ENCODE data around the gene CAPN7.

The CAPN7 gene

GRCh38 chr3:15220056-15220455, 14.0 kb downstream of the CAPN7 start:
- peaks cover 8% of the 10 kb centered on the region for H3K36me3 ChIP-seq (ENCODE audit: insufficient read depth, low read length)

DNA sequence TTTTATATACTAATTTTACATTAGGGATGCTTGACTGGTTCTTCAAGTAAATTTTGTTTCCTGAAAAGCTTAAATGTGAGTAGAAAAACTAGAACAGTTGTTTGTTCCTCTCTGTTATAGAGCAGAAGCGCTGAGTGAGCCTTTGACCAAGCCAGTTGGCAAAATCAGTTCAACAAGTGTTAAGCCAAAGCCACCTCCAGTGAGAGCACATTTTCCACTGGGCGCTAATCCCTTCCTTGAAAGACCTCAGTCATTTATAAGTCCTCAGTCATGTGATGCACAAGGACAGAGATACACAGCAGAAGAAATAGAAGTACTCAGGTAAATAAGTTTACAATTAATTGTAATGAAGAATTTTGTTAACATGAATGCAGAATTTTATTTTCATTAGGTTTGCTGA, 14.6 kb downstream of the CAPN7 start:
- Histone ChIP-seq H3K36me3 (ENCODE audit: insufficient read depth, low read length) (peaks cover 8% of the 10 kb centered on the region), H3K27ac (no peak overlapping the region), H3K9me3 (ENCODE audit: low read depth, low read length) (no peaks in the 10 kb centered on the region), H3K4me3 (no peak overlapping the region), H3K9ac (ENCODE audit: insufficient read length) (no peak overlapping the region)
- no peak for DNase-seq (ENCODE audit: low read depth, low spot score)
- no peak for TF ChIP-seq FOXP2 (optimal IDR thresholded peaks at IDR 0.05; ENCODE audit: control extremely low read depth, extremely low read length, insufficient read depth)
- no peak for TF ChIP-seq POLR2AphosphoS5 (IDR thresholded peaks at IDR 0.05; ENCODE audit: borderline replicate concordance, low read depth, low read length)
- TF ChIP-seq EZH2 (IDR thresholded peaks at IDR 0.05) = no peak

More at GRCh38 chr3:15220056-15220455, 14.0 kb downstream of the CAPN7 start:
- Histone ChIP-seq H3K9ac (ENCODE audit: insufficient read length) (no peak overlapping the region), H3K9me3 (ENCODE audit: low read depth, low read length) (no peaks in the 10 kb centered on the region), H3K4me3 (no peak overlapping the region), H3K27ac (no peak overlapping the region)
- TF ChIP-seq FOXP2 (optimal IDR thresholded peaks at IDR 0.05; ENCODE audit: control extremely low read depth, extremely low read length, insufficient read depth) (no peak), POLR2AphosphoS5 (IDR thresholded peaks at IDR 0.05; ENCODE audit: borderline replicate concordance, low read depth, low read length) (no peak), EZH2 (IDR thresholded peaks at IDR 0.05) (no peak)
- DNase-seq (ENCODE audit: low read depth, low spot score) = no peak

GRCh38 chr3:15221574-15222217, 15.7 kb downstream of the CAPN7 start:
- Histone ChIP-seq H3K4me3 (no peak overlapping the region), H3K27ac (no peak overlapping the region), H3K36me3 (ENCODE audit: insufficient read depth, low read length) (peaks cover 8% of the 10 kb centered on the region), H3K9me3 (ENCODE audit: low read depth, low read length) (no peaks in the 10 kb centered on the region), H3K9ac (ENCODE audit: insufficient read length) (no peak overlapping the region)
- no peak for TF ChIP-seq FOXP2 (optimal IDR thresholded peaks at IDR 0.05; ENCODE audit: control extremely low read depth, extremely low read length, insufficient read depth)
- no peak for TF ChIP-seq EZH2 (IDR thresholded peaks at IDR 0.05)
- no peak for TF ChIP-seq POLR2AphosphoS5 (IDR thresholded peaks at IDR 0.05; ENCODE audit: borderline replicate concordance, low read depth, low read length)
- DNase-seq (ENCODE audit: low read depth, low spot score) = no peak

DNA sequence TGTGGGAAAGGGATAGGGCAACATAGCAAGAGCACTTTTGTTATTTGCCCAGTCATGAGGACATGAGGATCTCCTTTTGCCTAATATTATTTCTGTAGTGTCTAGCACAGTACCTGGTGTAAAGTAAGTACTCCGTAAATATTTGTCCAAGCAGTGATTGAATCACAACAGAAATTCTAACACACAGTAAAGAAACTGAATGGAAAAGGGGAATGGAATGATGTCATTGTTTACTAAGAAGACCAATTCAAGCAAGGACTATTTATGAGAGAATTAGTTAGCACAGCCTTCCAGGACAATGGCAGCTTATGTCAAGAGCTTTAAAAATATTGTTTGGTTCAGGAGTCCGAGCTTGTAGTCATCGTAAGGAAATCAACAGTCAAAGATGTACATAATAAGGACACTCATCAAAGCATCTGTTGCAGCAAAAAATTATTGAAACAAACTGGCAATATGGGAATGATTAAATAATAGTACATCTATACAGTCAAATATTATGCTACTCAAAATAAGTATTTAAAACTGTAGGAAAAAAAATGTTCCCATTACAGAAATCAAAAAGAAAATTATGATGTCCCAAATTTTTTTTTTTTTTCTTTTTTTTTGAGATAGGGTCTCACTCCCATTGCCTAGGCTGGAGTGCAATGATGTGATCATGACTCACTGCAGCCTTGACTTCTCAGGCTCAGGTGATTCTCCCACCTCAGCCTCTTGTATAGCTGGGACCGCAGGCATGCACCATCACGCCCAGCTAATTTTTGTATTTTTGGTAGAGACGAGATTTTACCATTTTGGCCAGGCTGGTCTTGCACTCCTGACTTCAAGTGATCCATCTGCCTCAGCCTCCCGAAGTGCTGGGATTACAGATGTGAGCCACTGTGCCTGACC, 17.9 kb downstream of the CAPN7 start:
- Histone ChIP-seq H3K9ac (ENCODE audit: insufficient read length) (no peak overlapping the region), H3K27ac (no peak overlapping the region), H3K36me3 (ENCODE audit: insufficient read depth, low read length) (peaks cover 4% of the 10 kb centered on the region), H3K4me3 (no peak overlapping the region), H3K9me3 (ENCODE audit: low read depth, low read length) (no peaks in the 10 kb centered on the region)
- TF ChIP-seq FOXP2 (optimal IDR thresholded peaks at IDR 0.05; ENCODE audit: control extremely low read depth, extremely low read length, insufficient read depth) (no peak), EZH2 (IDR thresholded peaks at IDR 0.05) (no peak), POLR2AphosphoS5 (IDR thresholded peaks at IDR 0.05; ENCODE audit: borderline replicate concordance, low read depth, low read length) (no peak)
- no peak for DNase-seq (ENCODE audit: low read depth, low spot score)

- H3K9me3 ChIP-seq (ENCODE audit: low read depth, low read length) = no peaks in the 10 kb centered on the region
- no peak overlapping the region for H3K27ac ChIP-seq
- no peak overlapping the region for H3K4me3 ChIP-seq
- DNase-seq (ENCODE audit: low read depth, low spot score) = no peak
- no peak overlapping the region for H3K9ac ChIP-seq (ENCODE audit: insufficient read length)
- TF ChIP-seq POLR2AphosphoS5 (IDR thresholded peaks at IDR 0.05; ENCODE audit: borderline replicate concordance, low read depth, low read length) (no peak), EZH2 (IDR thresholded peaks at IDR 0.05) (no peak), FOXP2 (optimal IDR thresholded peaks at IDR 0.05; ENCODE audit: control extremely low read depth, extremely low read length, insufficient read depth) (no peak)
- peaks cover 7% of the 10 kb centered on the region; the same call in 1 of the 2 replicates for H3K36me3 ChIP-seq (ENCODE audit: insufficient read depth, low read length)
Observed at GRCh38 chr3:15228147-15228546, 22.1 kb downstream of the CAPN7 start.

DNA sequence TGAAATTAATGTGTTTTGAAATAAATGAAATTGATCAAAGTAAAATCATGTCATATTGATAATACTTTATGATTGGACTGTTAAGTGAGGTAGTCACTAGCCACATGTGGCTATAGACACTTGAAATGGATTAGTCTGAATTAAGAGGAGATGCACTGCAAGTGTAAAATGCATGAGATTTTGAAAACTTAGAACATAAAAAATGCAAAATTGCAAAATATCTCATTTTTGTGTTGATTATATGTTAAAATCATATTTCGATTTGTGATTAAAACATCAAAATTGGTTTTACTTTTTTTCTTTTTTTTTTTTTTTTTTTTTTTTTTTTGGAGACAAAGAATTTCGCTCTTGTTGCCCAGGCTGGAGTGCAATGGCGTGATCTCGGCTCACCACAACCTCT, 23.2 kb downstream of the CAPN7 start:
- peaks cover 7% of the 10 kb centered on the region for H3K36me3 ChIP-seq (ENCODE audit: insufficient read depth, low read length)

GRCh38 chr3:15241341-15241740, 35.3 kb downstream of the CAPN7 start:
- H3K9ac ChIP-seq (ENCODE audit: insufficient read length) = no peak overlapping the region
- H3K27ac ChIP-seq = no peak overlapping the region
- no peak for DNase-seq (ENCODE audit: low read depth, low spot score)
- H3K36me3 ChIP-seq (ENCODE audit: insufficient read depth, low read length) = no peaks in the 10 kb centered on the region; the same call in 1 of the 2 replicates
- TF ChIP-seq EZH2 (IDR thresholded peaks at IDR 0.05) = no peak
- no peak for TF ChIP-seq POLR2AphosphoS5 (IDR thresholded peaks at IDR 0.05; ENCODE audit: borderline replicate concordance, low read depth, low read length)
- no peak for TF ChIP-seq FOXP2 (optimal IDR thresholded peaks at IDR 0.05; ENCODE audit: control extremely low read depth, extremely low read length, insufficient read depth)
- H3K4me3 ChIP-seq = no peak overlapping the region
- H3K9me3 ChIP-seq (ENCODE audit: low read depth, low read length) = no peaks in the 10 kb centered on the region

More for the DNA sequence above, 23.2 kb downstream of the CAPN7 start:
- no peak overlapping the region for H3K4me3 ChIP-seq
- DNase-seq (ENCODE audit: low read depth, low spot score) = no peak
- TF ChIP-seq EZH2 (IDR thresholded peaks at IDR 0.05) (no peak), POLR2AphosphoS5 (IDR thresholded peaks at IDR 0.05; ENCODE audit: borderline replicate concordance, low read depth, low read length) (no peak), FOXP2 (optimal IDR thresholded peaks at IDR 0.05; ENCODE audit: control extremely low read depth, extremely low read length, insufficient read depth) (no peak)
- no peak overlapping the region for H3K27ac ChIP-seq
- H3K9me3 ChIP-seq (ENCODE audit: low read depth, low read length) = no peaks in the 10 kb centered on the region
- no peak overlapping the region for H3K9ac ChIP-seq (ENCODE audit: insufficient read length)

- H3K4me3 ChIP-seq = no peak overlapping the region
- no peaks in the 10 kb centered on the region; the same call in 1 of the 2 replicates for H3K36me3 ChIP-seq (ENCODE audit: insufficient read depth, low read length)
- H3K9ac ChIP-seq (ENCODE audit: insufficient read length) = no peak overlapping the region
- H3K9me3 ChIP-seq (ENCODE audit: low read depth, low read length) = no peaks in the 10 kb centered on the region
- no peak for DNase-seq (ENCODE audit: low read depth, low spot score)
- no peak for TF ChIP-seq POLR2AphosphoS5 (IDR thresholded peaks at IDR 0.05; ENCODE audit: borderline replicate concordance, low read depth, low read length)
- no peak for TF ChIP-seq EZH2 (IDR thresholded peaks at IDR 0.05)
- TF ChIP-seq FOXP2 (optimal IDR thresholded peaks at IDR 0.05; ENCODE audit: control extremely low read depth, extremely low read length, insufficient read depth) = no peak
- no peak overlapping the region for H3K27ac ChIP-seq
Observed at GRCh38 chr3:15243822-15244482, 37.9 kb downstream of the CAPN7 start.
